Pons (tissue), 1 donor: Measurements from ENCODE around the gene KLHL5.
"Not testable (repeated sequence)": the region's sequence is repeated elsewhere in the genome, so short reads cannot be mapped to it uniquely, and the experiment has no call there.

Experiments used
- DNase-seq: peaks from one replicate; pipeline ENCODE4 v3.0.0-alpha.2; 2016; ENCODE audit warnings: low spot score

The KLHL5 gene, protein sequence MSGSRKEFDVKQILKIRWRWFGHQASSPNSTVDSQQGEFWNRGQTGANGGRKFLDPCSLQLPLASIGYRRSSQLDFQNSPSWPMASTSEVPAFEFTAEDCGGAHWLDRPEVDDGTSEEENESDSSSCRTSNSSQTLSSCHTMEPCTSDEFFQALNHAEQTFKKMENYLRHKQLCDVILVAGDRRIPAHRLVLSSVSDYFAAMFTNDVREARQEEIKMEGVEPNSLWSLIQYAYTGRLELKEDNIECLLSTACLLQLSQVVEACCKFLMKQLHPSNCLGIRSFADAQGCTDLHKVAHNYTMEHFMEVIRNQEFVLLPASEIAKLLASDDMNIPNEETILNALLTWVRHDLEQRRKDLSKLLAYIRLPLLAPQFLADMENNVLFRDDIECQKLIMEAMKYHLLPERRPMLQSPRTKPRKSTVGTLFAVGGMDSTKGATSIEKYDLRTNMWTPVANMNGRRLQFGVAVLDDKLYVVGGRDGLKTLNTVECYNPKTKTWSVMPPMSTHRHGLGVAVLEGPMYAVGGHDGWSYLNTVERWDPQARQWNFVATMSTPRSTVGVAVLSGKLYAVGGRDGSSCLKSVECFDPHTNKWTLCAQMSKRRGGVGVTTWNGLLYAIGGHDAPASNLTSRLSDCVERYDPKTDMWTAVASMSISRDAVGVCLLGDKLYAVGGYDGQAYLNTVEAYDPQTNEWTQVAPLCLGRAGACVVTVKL

DNA sequence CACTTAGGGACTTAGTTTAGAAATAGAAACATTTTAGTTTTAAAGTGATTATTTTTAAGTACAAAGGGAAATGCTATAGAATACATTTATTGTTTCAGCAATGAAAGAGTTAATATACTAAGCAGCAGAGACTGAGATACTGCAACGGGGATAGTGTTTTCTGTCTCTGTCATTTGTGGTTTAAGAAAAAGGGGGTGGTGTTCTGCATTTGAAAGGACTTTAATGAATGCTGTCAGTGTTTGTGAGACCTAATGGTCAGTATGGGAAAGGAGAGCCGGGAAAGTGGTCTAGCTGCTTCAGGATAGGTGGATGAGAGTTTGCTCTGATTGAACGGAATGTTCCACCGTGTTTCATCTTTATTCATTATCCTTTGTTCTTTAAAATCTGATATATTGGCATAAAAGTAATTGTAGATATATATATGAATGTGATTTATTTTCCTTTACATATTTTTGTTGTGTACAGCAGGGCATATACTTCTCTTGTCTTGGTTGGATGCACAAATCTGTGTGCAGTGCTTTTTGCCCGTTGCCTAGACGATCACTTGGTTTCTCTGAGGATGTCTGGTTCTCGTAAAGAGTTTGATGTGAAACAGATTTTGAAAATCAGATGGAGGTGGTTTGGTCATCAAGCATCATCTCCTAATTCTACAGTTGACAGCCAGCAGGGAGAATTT lies at the start of gene KLHL5:
Gene KLHL5 (plus strand): TSS at position 139 of the 676 bp plus-strand sequence. CDS start 421 bp downstream, at position 560.
- DNase-seq, result peak; percentile 32

DNA sequence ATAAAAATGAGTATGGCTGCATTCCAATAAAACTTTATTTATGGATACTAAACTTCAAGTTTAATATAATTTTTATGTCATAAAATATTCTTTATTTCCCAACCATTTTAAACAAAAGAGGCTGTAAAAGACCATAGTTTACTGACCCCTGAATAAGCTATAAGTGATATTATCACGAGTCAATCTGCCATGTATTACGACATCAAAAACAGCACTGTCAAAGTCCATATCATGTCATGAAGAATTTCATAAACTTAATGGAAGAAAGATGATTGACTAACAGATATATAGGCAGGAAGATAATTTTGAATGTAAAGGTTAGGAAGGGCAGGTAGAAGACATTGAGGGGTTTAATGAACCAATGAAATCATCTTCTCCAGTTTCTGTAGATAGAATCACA lies 48.0 kb upstream of the KLHL5 start:
- DNase-seq, result no peak

DNA sequence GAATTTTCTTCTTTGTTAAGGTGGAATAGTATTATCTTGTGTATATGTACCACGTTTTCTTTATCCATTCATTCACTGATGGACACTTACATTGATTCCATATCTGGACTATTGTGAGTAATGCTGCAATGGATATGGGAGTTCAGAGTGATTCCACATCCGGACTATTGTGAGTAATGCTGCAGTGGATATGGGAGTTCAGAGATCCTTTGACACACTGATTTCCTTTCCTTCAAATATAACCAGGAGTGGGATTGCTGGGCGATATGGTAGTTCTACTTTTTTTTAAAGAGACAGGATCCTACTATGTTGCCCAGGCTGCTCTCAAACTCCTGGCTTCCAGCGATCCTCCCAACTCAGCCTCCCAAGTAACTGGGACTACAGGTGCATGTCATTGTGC lies 41.9 kb upstream of the KLHL5 start:
- DNase-seq, result no peak

DNA sequence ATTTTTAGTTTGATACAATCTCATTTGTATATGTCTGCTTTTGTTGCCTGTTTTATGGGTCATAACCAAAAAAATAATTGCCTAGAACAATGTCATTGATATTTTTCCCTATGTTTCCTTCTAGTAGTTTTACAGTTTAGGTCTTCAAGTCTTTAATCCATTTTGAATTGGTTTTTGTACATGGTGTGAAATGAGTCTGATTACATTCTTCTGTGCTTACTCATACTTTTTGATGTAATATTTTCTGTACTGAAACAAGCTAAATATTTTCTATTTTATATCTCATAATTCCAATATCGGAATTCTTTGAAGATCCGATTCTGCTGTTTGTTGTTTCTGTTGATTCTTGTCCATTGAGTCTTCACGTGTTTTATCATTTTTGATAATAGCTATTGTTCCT lies 40.4 kb upstream of the KLHL5 start:
- DNase-seq, result no peak

DNA sequence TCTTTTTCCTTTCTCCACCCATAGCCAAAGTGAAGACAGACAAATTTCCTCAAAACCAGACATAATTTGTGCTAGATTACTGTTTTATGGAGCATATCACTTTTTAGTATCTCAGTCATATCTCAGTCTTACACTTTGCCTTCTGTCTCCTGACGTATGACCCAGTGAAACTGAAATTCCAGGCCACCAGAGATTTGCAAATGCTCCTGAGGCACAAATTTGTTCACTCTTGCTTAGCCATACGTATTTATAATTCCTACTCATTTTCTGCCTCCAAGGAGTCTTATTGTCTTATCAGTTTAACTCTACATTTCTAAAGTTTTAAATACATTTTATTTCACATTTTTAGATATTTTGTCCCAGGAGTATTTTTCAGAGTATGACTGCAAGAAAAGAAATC lies 39.8 kb upstream of the KLHL5 start:
- no peak for DNase-seq

DNA sequence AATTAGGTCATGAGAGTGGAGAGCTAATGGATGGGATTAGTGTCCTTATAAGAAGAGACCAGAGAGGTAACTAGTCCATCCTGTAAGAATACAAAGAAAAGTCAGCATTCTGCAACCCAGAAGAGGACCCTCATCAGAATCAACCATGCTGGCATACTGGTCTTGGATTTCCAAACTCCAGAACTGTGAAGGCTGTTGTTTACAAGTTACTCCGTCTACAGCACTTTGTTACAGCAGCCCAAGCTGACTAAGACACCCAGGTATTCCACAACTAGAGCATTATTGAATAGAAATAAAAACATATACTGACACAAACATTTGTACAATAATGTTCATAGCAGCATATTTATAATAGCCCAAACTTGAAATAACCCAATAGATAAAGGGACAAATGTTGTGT lies 39.0 kb upstream of the KLHL5 start:
- DNase-seq, result no peak

DNA sequence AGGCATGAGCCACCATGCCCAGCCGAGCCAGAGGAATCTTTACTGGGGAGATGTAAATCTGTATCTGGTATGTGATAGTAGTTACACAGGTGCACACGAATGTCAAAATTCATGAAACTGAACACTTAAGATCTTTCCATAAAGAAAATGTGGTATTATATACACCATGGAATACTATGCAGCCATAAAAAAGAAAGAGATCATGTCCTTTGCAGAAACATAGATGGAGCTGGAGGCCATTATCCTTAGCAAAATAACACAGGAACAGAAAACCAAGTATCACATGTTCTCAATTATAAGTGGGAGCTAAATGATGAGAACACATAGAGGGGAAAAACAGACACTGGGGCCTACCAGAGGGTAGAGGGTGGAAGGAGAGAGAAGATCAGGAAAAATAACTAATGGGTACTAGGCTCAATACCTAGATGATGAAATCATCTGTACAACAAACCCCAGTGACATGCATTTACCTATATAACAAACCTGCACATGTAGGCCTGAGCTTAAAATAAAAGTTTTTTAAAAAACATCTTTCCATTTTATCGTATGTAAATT lies 37.6 kb upstream of the KLHL5 start:
- no peak for DNase-seq

DNA sequence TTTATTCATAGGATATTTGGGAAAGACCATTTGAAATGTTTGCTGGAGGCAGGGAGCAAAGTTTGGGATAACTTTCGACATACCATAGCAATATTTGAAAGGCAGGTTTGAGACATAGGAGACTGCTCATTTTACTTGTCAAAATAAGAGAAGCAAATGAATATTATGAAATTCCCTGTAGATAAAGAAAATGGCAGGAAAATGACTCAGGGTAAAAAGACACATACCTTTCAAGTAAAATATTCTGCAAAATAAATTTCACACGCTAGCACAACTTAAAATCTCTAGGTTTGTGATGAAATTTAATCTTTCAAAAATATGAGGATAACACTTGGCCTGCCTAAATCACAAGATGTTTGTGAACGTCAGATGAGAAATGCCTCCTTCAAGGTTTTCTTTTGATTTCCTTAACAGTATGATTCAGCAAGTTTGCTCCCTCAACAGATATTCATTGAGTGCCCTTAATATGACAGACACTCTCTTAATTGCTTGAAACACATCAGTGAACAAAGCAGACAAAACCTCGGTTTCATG lies 36.4 kb upstream of the KLHL5 start:
- DNase-seq, result no peak

DNA sequence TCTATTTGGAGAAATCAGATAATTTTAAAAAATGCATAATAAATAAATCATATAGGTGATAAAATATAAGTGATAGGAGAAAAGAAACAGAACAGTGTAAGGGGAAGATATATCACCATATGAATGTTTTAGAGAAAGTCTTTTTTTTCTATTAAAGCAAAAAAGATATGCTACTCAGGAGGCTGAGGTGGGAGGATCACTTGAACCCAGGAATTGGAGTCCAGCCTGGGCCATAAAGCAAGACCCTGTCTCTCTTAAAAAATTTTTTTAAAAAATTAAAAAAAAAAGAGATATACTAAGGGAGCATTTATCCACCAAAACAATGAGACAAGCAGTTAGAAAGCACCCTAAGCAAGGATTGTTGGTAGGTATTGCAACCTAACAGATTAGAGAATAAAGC lies 35.9 kb upstream of the KLHL5 start:
- DNase-seq, result no peak

DNA sequence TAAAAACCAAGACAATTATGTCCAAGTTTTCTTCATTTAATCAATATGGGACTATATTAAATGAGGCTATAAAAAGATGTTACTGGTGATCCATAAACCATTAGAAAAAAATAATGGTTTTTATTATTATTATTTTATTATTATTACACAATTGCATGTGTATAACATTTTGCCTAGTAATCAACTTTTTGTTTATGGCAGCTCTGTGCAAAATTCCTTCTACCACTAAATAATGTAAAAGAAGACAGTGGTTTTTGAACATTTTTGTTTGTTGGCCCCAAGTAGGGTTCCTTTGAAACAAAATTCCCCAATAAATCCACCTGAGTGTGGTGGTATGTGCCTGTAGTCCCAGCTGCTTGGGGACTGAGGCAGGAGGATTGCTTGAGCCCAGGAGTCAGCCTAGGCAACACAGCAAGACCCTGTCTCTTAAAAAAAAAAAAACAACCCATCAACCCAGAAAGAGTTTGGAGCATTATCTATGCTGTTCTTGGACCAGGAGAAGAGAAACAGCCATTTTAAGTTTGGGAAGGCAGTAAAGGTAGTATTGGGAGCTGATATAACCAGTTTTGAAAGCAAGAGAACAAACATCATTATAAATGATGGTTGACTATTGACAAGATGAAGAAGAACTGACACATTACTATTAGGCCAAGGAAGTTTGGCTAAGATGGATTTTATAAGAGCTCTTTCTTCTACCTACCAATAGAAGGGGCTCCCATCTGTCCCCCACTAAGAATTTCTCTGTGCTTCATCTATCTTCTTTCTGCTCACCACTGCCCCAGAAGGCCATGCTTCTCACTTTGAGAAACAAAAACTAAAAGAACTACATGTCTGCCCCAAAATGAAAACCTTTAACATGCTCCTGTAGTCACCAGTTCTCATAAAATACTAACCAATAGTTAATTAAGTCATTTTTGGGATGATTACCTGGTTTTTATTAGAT lies 32.0 kb upstream of the KLHL5 start:
- no peak for DNase-seq

DNA sequence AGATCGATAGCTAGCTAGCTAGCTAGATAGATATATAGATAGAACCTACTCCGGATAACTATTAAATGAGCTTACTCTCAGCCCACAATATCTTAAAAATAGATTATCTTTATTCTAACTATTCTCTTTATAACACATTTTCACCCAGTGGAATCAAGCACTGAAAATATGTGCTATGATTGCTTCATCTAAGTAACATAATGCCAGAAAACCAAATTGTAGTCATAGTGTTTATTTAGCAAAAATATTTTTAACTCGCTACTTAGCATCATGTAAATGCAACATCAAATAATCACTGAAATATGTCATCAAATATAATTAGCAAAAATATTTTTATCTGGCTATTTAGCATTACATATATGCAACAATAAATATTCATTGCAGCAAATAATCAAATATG lies 31.3 kb upstream of the KLHL5 start:
- no peak for DNase-seq

DNA sequence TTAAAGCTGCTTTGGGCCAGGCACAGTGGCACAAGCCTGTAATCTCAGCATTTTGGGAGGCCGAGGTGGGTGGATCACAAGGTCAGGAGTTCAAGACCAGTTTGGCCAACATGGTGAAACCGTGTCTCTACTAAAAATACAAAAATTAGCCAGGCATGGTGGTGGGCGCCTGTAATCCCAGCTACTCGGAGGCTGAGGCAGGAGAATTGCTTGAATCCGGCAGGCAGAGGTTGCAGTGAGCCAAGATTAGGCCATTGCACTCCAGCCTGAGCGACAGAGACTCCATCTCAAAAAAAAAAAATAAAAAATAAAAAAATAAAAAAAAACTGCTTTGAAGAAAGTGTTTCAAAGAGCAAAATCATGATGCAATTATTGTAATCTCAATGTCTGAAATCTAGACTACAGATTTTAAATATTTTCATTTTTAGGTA lies 30.4 kb upstream of the KLHL5 start:
- DNase-seq, result not testable (repeated sequence)

DNA sequence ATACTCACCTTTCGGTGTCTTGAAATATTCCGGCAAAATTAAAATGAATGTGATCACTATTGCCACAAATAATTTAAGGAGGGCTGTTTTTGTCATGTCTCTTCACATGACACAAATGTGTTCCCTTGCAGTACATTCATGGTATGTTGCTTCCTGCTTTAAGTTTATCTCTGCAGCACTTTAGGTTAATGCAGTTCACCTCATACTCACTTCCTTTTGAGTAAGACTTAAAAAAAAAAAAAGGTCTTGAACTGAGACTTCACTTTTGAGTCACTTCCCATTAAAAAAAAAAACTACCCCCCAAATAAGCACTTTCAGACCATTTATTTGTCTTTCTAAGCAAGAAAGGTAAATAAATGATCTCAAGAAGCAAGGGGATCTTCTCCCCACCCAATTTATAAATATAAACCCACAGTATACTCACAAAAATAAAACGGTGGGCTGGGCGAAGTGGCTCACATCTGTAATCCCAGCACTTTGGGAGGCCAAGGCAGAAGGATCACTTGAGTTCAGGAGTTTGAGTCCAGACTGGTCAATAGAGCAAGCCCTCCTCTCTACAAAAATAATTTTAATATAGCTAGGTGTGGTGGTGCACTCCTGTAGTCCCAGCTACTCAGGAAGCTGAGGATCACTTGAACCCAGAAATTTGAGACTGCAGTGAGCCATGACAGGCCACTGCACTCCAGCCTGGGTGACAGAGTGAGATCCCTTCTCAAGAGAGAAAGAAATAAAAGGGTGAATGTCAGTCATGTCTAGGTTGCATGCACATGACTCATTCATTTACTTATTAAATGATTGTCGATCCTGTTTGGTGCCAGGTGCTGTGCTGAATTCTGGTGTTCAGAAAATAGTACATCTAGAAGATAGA lies 29.6 kb upstream of the KLHL5 start, which contains the start of gene TMEM156:
Gene TMEM156 (minus strand): TSS at position 192 of the 868 bp plus-strand sequence. CDS start 96 bp downstream, at position 96.
- peak; percentile 57 for DNase-seq

DNA sequence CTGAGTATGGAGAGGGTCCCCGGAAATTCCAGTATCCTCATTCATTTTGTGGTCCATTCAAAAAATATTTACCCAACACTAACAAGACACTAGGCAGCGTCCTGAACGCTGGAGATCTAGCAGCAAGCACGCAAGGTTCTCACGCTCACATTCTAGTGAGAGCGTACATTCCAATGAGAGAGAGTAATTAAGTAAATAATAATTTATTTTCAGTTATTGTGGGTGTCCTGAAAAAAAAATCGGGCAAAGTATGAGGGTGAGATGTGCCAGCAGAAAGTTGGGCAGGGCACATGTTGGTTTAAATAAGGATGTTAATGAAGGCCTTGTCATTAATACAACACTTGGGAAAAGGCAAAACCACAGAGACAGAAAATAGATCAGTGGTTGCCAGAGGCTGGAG lies 25.9 kb upstream of the KLHL5 start:
- no peak for DNase-seq

DNA sequence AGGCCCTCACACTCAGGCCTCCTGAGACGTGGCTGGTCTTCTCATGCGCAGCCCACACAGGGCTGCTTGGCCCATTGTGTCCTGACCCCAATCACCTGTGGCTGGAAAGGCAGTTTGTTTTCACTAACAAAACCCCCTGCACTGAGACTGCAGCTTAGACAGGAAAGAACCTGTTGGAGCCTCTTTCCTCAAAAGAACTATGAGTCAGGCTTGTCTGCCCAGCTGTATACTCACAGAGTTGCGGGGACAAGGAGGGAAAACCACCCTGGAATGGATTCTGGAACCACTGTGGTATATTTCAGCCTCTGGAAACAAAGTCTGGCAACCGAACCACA lies 24.6 kb upstream of the KLHL5 start:
- DNase-seq, result no peak

DNA sequence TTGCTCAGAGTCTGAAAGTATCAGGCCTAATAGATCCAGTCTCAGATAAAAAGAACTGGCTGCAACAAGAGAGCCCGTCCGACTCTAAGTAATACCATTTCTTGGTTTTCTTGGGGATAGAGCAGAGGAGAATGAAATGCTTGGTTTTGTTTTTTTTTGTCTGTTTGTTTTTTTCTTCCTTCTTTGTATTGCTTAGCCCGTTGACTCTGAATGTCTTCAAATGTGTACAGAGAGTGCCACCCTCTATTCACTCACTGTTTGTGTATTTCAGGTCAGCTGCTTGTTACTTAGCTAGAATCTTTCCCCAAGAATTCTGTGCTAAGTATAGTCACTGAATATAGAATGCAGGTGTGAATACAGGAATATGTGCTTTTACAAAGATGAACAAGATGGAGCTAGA lies 24.1 kb upstream of the KLHL5 start:
- peak; percentile 35 for DNase-seq

DNA sequence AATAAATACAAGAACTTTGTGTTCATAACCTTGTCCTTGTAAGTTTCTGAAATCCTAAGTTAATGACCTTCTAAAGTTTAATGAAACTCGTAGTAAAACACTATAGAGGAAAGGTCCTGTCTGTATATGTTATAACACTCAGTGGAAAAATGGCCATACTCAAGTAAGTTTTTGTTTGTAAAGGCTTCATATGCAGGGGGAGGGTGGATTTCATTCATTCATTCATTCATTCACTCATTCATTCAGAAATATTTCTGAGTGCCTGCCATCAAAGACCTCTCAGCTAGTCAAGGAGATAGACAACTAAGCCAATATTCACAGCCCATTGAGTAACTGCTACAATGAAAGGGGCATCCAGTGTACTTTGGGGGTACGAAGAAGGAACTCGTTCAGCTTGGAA lies 22.9 kb upstream of the KLHL5 start:
- no peak for DNase-seq

DNA sequence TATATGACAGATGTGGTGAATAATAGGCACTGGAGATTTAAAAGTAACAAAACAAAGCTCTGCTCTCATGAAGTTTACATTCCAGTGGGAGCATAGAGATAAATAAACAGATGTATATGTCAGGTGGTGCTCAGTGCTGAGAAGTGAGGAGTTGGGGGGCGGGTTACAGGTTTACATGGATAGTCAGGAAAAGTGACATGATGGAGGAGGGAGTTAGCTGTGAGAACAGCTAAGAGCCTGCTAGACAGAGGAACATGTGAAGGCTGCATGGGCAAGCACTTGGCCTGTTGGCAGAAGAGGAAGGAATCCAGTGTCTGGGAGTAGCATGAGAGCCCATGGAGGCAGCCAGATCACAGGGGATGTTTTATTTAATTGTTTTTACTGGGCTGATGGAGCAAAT lies 19.7 kb upstream of the KLHL5 start:
- DNase-seq, result peak; percentile 80

DNA sequence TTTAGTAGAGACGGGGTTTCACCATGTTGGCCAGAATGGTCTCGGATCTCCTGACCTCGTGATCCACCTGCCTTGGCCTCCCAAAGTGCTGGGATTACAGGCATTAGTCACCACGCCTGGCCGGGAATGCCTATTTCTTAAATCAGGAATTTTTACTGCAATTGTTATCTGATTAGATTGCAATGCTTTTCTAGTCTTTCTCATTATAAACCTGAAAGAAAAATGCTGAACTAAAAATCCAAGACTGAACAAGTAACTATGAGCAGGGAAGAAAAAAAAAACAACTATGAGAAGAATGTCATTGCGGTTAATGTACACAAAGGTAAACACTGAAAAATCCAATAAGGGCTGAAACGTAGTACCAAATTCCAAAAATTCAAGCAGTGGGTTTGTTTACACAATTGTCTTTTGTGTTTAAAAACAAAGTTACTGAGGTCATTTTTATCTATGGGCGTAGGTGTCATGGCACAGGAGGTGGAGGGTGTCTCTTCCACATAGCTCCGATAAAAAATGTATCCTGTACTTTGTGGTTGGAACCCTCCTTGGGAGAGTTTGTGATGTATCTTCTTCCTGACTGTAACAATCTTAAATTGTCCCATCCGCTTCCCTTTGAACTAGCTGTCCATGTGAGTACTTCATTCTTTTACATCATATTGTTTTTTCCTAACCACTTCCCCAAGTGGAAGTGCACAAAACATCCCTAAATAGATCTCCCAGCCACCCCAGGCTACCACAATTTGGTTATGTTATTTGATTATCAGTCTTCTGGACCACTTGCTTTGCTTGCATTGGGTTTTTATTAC lies 18.8 kb upstream of the KLHL5 start:
- peak; percentile 79 for DNase-seq
